BE2C (cell line): ENCODE data around the gene EMC6.

ENCODE experiments used
- DNase-seq: peaks from one replicate; pipeline ENCODE4 v3.0.0-alpha.2; 2020
- H3K27me3 ChIP-seq: fragments of 250-450 bp; sonication (Bioruptor Pico); 2 replicates; pipeline ENCODE4 v1.5.1; 2020; ENCODE audit warnings: mild to moderate bottlenecking
- H3K36me3 ChIP-seq: fragments of 250-450 bp; sonication (Bioruptor Pico); 2 replicates; pipeline ENCODE4 v1.5.1; 2020; ENCODE audit warnings: mild to moderate bottlenecking
- H3K4me1 ChIP-seq: fragments of 250-450 bp; sonication (Bioruptor Pico); 2 replicates; pipeline ENCODE4 v1.5.1; 2020
- H3K4me3 ChIP-seq: 2 replicates; pipeline ENCODE4 v1.5.1; 2011; ENCODE audit warnings: low read depth, low read length
- H3K9me3 ChIP-seq: fragments of 250-450 bp; sonication (Bioruptor Pico); 2 replicates; pipeline ENCODE4 v1.5.1; 2020
- CTCF ChIP-seq: IDR thresholded peaks from 2 replicates; pipeline ENCODE4 v1.5.1; 2012; ENCODE audit warnings: mild to moderate bottlenecking, low read depth, low read length

Gene EMC6

GRCh38 chr17:3657874-3658783 lies 10.5 kb upstream of the EMC6 start:
- TF ChIP-seq CTCF = no peak
- no peaks in the 10 kb centered on the region; the same call in 1 of the 2 replicates for H3K4me1 ChIP-seq
- H3K9me3 ChIP-seq = no peaks in the 10 kb centered on the region
- no peak overlapping the region for H3K4me3 ChIP-seq
- H3K36me3 ChIP-seq = no peaks in the 10 kb centered on the region
- H3K27me3 ChIP-seq = no peaks in the 10 kb centered on the region
- no peak for DNase-seq

GRCh38 chr17:3658784-3659449 lies 9.7 kb upstream of the EMC6 start:
- H3K4me1 ChIP-seq = no peaks in the 10 kb centered on the region; the same call in 1 of the 2 replicates
- TF ChIP-seq CTCF = no peak
- no peaks in the 10 kb centered on the region for H3K36me3 ChIP-seq
- no peak for DNase-seq
- H3K9me3 ChIP-seq = no peaks in the 10 kb centered on the region
- H3K27me3 ChIP-seq = no peaks in the 10 kb centered on the region
- no peak overlapping the region for H3K4me3 ChIP-seq

GRCh38 chr17:3659541-3660111 lies 9.0 kb upstream of the EMC6 start:
- no peaks in the 10 kb centered on the region; the same call in 1 of the 2 replicates for H3K4me1 ChIP-seq
- H3K9me3 ChIP-seq = no peaks in the 10 kb centered on the region
- no peak for TF ChIP-seq CTCF
- no peaks in the 10 kb centered on the region for H3K36me3 ChIP-seq
- no peak for DNase-seq
- H3K27me3 ChIP-seq = no peaks in the 10 kb centered on the region
- H3K4me3 ChIP-seq = no peak overlapping the region

GRCh38 chr17:3660311-3660891 lies 8.2 kb upstream of the EMC6 start:
- TF ChIP-seq CTCF = no peak
- H3K36me3 ChIP-seq = no peaks in the 10 kb centered on the region
- no peaks in the 10 kb centered on the region; the same call in 1 of the 2 replicates for H3K4me1 ChIP-seq
- no peaks in the 10 kb centered on the region for H3K27me3 ChIP-seq
- DNase-seq = no peak
- no peak overlapping the region for H3K4me3 ChIP-seq
- no peaks in the 10 kb centered on the region for H3K9me3 ChIP-seq

GRCh38 chr17:3663102-3664011 lies 5.3 kb upstream of the EMC6 start:
- H3K4me1 ChIP-seq = no peaks in the 10 kb centered on the region; the same call in 1 of the 2 replicates
- TF ChIP-seq CTCF = no peak
- H3K36me3 ChIP-seq = no peaks in the 10 kb centered on the region

More at GRCh38 chr17:3663102-3664011, 5.3 kb upstream of the EMC6 start:
- no peak overlapping the region for H3K4me3 ChIP-seq
- DNase-seq = no peak
- no peaks in the 10 kb centered on the region for H3K9me3 ChIP-seq
- H3K27me3 ChIP-seq = no peaks in the 10 kb centered on the region
